ENCODE results near the gene MXRA5.
"Not testable (repeated sequence)": the region's sequence is repeated elsewhere in the genome, so short reads cannot be mapped to it uniquely, and the experiment has no call there.

The MXRA5 gene, protein sequence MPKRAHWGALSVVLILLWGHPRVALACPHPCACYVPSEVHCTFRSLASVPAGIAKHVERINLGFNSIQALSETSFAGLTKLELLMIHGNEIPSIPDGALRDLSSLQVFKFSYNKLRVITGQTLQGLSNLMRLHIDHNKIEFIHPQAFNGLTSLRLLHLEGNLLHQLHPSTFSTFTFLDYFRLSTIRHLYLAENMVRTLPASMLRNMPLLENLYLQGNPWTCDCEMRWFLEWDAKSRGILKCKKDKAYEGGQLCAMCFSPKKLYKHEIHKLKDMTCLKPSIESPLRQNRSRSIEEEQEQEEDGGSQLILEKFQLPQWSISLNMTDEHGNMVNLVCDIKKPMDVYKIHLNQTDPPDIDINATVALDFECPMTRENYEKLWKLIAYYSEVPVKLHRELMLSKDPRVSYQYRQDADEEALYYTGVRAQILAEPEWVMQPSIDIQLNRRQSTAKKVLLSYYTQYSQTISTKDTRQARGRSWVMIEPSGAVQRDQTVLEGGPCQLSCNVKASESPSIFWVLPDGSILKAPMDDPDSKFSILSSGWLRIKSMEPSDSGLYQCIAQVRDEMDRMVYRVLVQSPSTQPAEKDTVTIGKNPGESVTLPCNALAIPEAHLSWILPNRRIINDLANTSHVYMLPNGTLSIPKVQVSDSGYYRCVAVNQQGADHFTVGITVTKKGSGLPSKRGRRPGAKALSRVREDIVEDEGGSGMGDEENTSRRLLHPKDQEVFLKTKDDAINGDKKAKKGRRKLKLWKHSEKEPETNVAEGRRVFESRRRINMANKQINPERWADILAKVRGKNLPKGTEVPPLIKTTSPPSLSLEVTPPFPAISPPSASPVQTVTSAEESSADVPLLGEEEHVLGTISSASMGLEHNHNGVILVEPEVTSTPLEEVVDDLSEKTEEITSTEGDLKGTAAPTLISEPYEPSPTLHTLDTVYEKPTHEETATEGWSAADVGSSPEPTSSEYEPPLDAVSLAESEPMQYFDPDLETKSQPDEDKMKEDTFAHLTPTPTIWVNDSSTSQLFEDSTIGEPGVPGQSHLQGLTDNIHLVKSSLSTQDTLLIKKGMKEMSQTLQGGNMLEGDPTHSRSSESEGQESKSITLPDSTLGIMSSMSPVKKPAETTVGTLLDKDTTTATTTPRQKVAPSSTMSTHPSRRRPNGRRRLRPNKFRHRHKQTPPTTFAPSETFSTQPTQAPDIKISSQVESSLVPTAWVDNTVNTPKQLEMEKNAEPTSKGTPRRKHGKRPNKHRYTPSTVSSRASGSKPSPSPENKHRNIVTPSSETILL (N-terminal part only)

DNA sequence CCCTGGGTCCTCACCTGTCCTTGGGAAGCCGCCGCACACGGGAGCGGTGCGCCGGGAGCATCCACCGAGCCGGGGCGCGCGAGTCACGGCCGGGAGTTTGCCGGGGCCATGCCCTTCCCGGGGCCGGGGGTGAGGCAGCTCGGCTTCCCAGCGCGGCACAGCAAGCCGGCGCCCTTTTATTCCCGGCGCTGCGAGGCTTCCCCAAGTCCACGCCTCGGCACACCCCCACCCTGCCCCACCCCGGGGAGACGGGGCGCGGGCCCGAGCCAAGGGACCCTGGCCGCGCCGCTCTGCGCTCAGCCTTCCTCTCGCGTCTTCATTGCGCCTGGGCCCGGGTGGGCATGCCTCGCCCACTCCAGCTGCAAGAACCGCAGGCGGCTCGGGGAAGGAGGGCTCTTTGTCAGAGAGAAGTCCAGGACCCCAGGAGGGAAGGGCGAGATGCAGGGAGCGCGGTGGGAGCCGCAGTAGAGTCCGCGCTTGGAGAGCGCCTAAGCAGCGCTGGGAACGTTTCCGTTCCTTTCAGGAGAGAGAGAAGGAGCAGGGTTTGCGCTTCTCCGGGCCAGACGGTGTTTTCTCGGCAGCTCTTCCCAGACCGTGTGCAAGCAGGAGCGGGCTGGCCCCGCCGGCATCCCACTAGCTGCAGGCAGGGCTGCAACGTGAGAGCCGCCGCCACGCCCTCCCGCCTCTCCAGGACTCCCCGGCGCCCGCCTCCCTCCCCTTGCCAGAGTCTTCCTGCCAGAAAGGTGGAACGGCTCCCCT, at the start of gene MXRA5:
Gene MXRA5 (minus strand): TSS at position 152 of the 759 bp plus-strand sequence. CDS start 2,819 bp downstream, outside the sequence.
- no peak for DNase-seq (ENCODE audit: low spot score)

DNA sequence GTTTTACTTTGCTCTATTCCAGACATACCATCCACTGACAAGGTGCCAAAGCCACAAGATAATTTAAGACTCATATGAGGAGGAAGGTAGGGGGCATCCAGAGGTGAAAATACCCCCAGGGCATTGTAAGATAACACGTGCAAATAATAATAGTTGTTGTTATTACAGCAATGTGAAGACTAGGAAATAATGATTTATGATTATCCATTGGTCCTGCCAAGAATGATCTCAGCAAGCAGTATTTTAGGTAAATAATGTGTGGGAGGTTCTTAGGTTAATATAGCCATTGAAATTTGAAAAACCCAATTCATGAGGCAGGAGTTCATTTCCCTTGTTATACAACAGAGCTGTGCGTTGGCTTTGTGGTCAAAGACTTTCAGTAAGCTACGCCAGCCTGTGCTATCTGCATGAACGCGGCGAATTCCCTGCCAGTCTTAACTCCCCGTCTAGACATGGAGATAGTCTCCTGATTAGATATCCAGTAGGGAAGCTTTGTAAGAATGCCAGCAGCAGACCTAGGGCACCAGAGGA, 47.2 kb upstream of the MXRA5 start:
- no peak for DNase-seq (ENCODE audit: low spot score)

DNA sequence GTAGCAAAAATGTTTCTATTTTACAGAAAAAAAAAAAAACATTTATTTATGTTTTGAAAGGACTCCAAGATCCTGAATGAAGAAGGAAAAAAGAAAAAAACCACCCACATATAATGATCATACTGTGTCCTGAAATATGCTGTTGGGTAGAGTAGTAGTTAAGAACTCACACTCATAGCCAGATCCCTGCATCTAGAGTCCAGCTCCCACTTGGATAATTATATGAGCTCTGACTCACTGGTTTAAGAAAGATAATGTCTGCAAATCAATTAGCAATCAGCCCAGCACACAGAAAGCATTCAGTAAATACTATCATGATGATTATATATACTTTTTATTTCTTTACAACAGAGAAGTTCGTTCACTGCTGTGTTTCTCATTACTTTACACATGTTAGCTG, 46.7 kb upstream of the MXRA5 start:
- no peak for DNase-seq (ENCODE audit: low spot score)

DNA sequence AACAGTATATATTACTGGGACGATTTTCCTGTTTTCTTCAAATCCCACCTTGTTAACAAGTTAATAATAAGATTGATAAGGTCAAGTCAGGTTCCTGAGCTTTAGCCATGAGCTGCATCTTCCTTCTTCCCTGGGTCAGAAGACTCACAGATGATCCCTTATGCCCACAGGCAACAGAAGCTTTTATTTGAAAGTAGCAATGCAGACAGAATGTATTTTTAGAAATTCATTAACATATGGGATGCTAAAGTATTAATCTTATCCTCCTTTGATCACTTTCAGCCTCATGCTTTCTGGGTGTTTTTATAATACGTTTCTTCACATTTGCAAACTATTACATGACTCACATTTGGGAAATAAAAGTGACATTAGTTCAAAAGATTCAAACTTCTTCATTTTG, 42.0 kb upstream of the MXRA5 start:
- DNase-seq (ENCODE audit: low spot score) = no peak

DNA sequence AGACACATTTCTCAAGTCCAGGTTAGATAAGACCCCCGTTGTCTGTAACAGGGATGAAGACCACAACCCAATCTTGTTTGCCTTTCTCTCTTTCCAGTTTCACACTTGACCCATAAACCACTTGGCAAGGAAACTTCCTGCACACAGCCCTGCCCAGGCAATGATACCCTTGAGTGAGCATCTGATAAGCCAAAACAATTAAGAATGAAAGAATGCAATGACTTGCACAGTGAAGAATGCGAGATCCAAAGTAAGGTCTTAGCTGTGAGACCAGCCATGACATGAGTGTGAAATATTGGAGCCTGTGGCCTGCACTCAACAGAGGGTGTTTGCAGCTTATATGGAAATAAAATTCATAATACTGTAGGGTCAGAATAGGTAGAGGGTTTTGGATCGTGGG, 37.9 kb upstream of the MXRA5 start:
- no peak for DNase-seq (ENCODE audit: low spot score)

DNA sequence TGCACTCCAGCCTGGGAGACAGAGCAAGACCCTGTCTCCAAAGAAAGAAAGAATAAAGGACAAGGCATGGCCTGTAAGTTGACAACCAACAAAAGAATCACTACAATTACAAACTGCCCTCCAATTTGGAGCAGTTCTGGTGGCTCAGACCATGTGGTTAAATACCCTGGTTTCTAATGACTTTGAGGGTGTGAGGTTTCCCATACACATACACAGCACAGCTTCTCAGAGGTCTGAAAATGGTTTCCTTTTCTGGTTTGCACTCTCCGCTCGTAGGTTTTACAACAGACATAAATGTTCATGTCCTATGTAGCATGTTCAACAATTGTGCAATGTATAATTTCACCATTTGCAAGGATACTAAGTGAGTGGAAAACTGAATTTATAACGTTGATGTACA, 34.2 kb upstream of the MXRA5 start:
- no peak for DNase-seq (ENCODE audit: low spot score)

DNA sequence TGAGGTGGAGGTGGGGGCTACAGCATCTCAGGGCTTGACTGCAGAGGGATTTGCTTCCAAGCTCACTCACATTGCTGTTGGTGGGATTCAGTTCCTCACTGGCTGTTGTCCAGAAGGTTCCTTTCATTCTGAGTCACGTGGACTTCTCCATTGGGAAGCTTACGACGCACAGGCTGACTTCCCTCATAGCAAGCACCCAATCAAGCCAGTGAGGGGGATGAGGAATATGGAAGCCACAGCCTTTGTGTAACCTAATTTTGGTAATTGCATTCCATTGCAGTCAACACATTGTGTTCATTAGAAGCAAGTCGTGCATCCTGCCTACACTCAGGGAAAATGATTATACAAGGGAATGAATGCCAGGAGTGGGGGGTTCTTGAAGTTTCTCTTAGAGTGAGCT, 32.7 kb upstream of the MXRA5 start:
- DNase-seq (ENCODE audit: low spot score) = no peak

DNA sequence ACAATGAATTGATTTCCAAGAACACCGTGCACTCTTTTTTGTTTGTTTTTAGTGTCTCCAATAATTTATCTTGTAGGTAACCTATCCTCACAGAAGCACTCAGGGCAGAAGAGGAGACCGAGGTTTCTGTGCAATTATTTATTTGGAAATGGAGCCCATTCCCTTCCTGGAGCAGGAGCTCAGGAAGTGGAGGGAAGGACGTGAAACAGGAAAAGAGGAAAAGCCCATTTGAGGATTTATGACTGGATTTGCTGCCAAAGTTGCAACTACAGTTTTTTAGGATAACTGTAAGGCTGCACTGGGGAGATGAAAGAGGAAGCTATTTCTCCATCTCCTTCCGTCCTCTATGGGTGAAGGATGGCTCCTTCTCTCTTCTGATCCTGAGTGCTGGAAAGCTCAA, 31.7 kb upstream of the MXRA5 start:
- no peak for DNase-seq (ENCODE audit: low spot score)

DNA sequence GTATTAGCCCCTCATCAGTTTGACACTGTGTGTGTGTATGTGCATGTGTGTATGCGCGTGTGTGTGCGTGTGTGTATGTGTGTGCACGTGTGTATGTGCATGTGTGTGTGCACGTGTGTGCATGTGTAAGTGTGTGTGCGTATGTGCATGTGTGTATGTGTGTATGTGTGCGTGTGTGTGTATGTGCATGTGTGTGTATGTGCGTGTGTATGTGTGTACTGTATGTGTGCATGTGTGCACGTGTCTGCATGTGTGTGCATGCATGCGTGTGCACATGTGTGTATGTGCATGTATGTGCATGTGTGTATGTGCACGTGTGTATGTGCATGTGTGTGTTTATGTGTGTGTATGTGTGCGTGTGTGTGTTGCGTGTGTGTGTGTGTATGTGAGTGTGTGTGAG, 31.1 kb upstream of the MXRA5 start:
- no peak for DNase-seq (ENCODE audit: low spot score)

DNA sequence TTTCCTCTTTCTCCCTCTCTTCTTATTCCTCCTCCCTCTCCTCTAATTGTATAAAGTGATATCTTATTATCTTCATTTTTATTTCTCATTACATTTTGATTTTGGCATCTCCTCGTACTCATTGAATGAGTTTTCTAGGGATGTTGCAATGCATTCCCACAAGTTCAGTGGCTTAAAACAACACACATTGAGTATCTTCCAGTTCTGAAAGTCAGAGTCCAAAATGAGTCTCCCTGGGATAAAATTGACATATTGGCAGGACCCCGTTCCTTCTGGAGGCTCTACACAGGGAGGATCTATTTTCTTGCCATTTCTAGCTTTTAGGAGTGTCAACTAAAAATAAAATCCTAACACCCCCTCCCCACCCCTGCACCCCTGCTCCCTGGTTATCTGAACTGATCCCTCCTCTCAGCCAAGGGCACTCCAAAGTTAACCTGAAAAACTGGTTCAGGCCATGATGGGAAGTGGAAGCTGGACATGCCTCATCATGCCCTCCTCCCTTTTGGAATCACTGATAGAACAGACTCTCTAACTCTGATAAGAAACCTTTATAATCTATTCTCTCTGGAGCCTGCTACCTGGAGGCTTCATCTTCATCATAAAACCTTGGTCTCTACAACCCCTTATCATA, 29.5 kb upstream of the MXRA5 start:
- not testable (repeated sequence) for DNase-seq (ENCODE audit: low spot score)

DNA sequence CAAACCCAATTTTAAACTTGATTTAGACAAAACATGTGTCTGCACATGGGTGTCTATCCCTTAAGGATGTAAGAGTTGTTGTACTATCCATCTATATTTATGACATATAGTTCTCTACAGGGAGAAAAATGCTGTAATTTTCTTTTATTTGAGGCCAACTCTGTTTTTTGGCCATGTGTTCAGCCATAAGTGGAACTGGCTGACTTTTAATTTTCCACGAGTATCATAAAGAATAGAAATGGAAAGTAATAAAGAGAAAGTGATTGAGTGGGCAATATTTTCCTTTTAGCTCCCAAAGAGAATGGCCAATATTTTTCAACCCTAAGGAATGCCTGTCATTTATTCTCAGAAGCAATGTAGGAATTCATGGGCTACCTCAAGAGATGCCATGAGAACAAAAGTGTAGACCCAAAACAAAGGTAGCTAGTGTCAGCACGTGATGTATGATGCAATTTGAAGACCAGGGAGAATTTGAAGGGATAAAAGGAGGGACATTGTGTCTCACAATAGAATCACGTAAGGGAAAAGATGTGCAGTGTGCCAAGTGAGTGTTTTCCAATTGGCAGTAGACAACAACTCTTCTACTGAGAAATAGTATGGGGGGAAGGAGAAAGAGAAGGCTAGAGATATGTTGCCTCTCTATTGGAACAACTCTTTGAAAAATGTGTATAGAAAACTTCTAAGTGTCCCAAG, 27.8 kb upstream of the MXRA5 start:
- DNase-seq (ENCODE audit: low spot score) = no peak

DNA sequence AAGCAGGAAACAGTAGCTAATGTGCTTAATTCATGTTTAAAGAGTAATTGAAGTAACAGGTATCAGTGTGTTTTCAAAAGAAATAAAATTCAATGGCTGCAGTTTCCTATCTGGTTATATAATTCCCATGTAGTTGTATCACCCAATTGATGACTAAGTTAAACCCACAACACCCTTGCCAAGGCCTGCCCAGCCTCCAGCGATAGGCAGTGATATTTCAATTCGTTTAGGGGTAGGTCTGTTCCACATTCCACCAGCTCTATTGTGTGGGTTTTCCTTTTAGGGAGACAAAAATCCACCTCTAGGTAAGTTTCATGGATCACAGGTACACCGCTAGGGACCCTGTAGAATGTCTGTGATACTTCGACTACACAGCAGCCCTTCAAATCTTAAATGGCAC, 24.7 kb upstream of the MXRA5 start:
- no peak for DNase-seq (ENCODE audit: low spot score)

DNA sequence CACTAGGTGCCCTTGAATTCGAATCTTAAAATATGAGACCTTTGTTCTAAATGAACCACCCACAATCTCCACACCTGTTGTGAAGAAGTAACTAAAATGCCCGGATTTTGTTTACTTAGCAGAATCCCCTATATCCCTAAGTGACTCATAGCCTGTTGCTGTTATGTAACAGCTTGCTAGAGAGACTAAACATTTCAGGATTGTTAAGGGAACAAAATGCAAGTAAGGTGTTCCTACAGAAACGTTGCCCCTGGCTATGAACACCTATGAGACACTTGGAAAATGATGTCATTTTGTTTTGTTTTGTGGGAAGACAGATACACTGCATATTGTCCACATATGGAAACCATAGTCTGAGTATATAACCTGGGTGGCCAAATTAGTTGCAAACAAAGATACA, 24.2 kb upstream of the MXRA5 start:
- DNase-seq (ENCODE audit: low spot score) = no peak

DNA sequence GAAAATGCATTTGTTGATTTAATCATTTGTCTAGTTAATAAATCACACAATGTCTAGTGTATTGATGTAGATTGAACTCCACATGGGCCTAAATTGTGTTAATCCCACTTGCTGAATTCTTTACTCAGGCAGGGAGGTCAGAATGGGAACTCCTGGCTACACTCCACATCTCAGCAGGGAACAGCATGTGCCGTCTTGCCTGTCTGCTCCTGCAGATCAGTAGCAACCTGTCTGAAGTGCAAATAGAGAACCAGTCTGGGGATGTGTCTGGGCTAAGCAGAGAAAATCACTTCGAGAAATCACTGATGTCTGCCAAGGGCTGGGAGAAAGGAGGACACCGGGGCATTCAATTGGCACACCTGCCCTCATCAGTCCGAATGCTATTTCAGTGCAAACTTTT, 16.5 kb upstream of the MXRA5 start:
- no peak for DNase-seq (ENCODE audit: low spot score)

DNA sequence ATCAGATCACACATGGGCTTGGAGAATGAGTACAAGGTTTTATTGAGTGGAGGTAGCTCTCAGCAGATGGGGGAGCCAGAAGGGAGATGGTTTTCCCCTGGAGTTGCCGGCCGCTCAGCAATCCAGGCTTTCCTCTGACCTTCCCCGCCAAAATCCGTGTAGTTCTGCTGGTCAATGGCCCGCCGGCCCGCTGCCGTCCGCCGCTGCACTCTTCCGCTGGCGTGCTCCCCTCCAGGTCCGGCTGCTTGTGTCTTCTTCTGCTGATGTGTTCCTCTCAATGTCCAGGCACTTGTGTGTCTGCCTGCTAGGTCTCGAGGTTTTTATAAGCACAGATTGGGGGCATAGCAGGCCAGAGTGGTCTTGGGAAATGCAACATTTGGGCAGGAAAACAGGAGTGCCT, 14.4 kb upstream of the MXRA5 start:
- DNase-seq (ENCODE audit: low spot score) = no peak

DNA sequence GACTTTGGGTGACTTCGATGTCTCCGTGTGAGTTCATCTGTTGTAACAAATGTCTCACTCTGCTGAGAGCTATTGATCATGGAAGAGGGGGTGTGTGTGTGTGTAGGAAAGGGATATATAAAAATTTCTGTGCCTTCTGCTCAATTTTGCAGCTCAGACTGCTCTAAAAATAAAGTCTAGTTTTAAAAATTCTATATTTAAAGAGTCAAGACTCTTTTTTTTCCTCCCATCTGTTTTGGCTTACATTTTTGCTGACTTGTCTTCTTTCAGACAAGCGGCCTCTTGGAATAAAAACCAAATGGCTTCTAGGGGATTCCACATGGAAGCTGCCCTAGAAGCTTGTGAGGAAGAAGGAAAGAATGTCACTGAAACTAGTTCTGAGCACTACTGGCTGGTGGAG, 6.3 kb upstream of the MXRA5 start:
- not testable (repeated sequence) for DNase-seq (ENCODE audit: low spot score)

DNA sequence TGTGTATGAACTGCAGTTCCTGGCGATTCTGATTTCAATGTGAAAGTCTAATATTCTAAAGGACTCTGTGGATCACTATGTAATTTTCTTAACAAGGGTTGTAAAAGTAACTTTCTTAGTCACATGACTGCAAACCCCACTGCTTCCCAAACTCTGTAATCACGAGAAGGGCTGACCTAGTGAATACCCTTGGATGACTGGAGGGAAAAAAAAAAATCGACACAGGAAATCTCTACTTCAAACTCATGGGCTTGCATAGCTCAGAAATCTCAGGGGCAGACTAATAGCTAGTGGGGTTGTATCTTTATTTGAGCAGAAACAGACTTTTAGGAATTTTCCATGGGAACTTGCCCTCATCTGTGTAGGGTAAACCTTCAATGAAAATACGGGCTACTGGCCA, 4.8 kb upstream of the MXRA5 start:
- no peak for DNase-seq (ENCODE audit: low spot score)

DNA sequence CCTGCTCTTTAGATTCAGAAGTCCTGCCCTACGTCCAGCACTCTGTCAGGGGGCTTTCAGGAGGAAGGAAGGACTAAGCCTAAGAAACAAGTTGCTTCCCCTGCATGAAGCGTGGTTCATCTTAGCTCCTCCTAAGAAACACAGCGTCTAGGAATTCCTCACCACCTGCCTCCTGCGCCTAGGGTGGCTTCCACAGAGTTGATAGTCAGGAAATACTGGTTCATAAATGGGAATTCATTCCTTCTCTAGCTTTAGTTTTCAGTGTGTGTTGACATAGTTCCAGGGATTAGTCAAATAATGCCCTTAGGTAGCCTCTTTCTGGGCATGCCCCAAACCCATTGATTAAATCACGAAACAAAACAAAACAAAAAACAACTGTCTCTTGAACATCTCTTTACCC, 1.7 kb upstream of the MXRA5 start:
- no peak for DNase-seq (ENCODE audit: low spot score)

DNA sequence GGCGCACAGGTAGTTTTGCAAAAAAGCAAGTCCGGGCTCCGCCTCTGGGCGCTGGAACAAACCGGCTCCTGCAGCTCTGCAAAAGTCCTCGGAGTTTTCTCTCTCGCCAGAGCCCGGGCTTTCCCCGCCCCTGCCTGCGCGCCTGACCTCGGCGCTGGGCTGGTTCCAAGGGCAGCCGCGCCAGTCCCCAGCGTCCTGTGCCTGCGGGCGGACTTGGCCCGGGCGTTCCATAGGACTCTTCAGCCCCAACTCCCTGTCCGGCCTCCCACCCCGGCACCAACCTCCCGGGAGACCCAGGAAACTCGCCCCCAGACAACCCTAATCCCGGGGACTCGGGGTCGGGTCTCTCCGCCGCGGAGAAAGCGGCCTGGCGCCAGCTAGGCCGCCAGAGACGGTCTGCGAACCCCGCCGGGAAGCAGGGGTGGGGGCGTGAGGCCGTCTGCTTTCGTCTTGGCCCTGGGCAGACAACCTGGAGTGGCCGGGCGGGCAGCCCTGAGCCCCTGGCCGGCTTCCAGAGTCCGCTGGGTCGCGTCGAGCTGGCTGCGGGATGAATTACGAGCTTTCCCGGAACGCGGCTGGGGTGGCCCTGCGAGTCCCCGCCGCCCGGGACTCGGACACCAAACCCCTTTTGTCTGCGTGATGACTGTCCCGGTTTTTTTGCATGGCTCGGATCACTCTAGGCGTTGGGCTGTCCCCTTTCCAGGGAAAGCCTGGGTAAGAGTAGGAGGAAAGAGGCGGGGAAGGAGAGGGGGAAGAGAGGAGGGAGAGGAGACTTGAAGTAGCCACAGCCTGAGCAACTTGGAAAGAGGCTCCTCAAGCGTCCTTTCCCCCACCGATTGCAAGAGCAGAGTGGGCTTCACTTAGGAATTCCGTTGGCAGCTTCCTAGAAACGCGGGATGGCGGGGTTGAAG, 916 bp downstream of the MXRA5 start:
- no peak for DNase-seq (ENCODE audit: low spot score)

Data from kidney capillary endothelial cell (primary cell).